Measurements from ENCODE around the gene ZNF132. TPM values are rescaled to one million over a fixed set of nuclear protein-coding genes. Genes with fewer than 3 reads are reported as not detected.
"Not testable (repeated sequence)": the region's sequence is repeated elsewhere in the genome, so short reads cannot be mapped to it uniquely, and the experiment has no call there.

The ZNF132 gene
- total RNA-seq, 1 experiment from 2014 or later: not detected

DNA sequence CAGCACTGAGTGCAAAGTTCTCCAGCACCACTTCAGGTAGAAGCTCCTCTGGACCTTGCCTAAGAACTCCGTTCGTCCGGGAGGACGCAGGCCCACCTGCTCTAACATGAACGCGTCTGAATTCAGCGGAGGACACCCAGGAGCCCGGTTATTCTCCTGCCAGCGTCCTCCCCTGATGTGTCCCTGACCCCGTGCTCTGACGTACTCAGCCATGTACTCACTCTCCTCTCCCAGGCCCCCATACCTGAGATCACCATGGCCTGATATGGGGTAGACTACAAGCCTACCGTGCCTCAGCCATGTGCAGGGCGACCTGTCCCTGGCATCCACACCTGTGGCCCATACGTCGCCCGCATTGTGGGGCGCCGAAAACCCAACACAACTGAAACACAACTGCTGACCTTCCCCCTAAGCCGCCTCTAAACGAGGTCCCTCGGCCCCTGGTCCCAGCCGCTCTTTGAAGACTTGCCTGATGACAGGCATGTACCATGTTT is 32.2 kb downstream of the ZNF132 start:
- Histone ChIP-seq H2AFZ (ENCODE audit: low read length) (no peak overlapping the region), H3K4me3 (ENCODE audit: low read length) (peak overlapping the region; percentile 94)
- DNase-seq: no peak

GRCh38 chr19:58406818-58407657 is 32.9 kb downstream of the ZNF132 start:
- DNase-seq: peak; percentile 76
- no peaks in the 10 kb centered on the region for H3K9me2 ChIP-seq (replicated peaks; ENCODE audit: insufficient read depth, low read length)
- H3K9me3 ChIP-seq (ENCODE audit: low read length): no peaks in the 10 kb centered on the region
- H3K4me2 ChIP-seq (ENCODE audit: low read depth, low read length, poor library complexity, severe bottlenecking): peak overlapping the region; percentile 74
- H3K27me3 ChIP-seq (ENCODE audit: low read length): no peaks in the 10 kb centered on the region
- H4K20me1 ChIP-seq (ENCODE audit: insufficient read depth, low read depth, low read length): no peaks in the 10 kb centered on the region
- H3K4me3 ChIP-seq (ENCODE audit: low read length): peak overlapping the region; percentile 94
- peaks cover 54% of the 10 kb centered on the region for H3K79me2 ChIP-seq (ENCODE audit: low read length)
- H2AFZ ChIP-seq (ENCODE audit: low read length): no peak overlapping the region
- H3K9ac ChIP-seq (ENCODE audit: low read length): peak overlapping the region; percentile 78
- peak overlapping the region; percentile 60; the same call in 1 of the 2 replicates for H3K27ac ChIP-seq (ENCODE audit: low read length)
- H3K36me3 ChIP-seq (ENCODE audit: insufficient read depth, low read length): 0 out of 2 replicates have a peak, but pooled peaks cover 3% of the 10 kb centered on the region
- H3K4me1 ChIP-seq (ENCODE audit: low read length): peaks cover 34% of the 10 kb centered on the region

More for the DNA sequence above, 32.2 kb downstream of the ZNF132 start:
- H3K9me2 ChIP-seq (replicated peaks; ENCODE audit: insufficient read depth, low read length): no peaks in the 10 kb centered on the region
- peaks cover 7% of the 10 kb centered on the region for H3K36me3 ChIP-seq (ENCODE audit: insufficient read depth, low read length)
- no peaks in the 10 kb centered on the region for H3K27me3 ChIP-seq (ENCODE audit: low read length)
- peaks cover 27% of the 10 kb centered on the region for H3K4me1 ChIP-seq (ENCODE audit: low read length)
- peak overlapping the region; percentile 74 for H3K4me2 ChIP-seq (ENCODE audit: low read depth, low read length, poor library complexity, severe bottlenecking)
- peak overlapping the region; percentile 78 for H3K9ac ChIP-seq (ENCODE audit: low read length)
- peak overlapping the region; percentile 60 for H3K27ac ChIP-seq (ENCODE audit: low read length)
- H4K20me1 ChIP-seq (ENCODE audit: insufficient read depth, low read depth, low read length): no peaks in the 10 kb centered on the region
- no peaks in the 10 kb centered on the region for H3K9me3 ChIP-seq (ENCODE audit: low read length)
- peaks cover 52% of the 10 kb centered on the region for H3K79me2 ChIP-seq (ENCODE audit: low read length)

- not testable (repeated sequence) for DNase-seq; H2AFZ ChIP-seq (ENCODE audit: low read length); H3K4me2 ChIP-seq (ENCODE audit: low read depth, low read length, poor library complexity, severe bottlenecking); H3K27me3 ChIP-seq (ENCODE audit: low read length); H3K9me3 ChIP-seq (ENCODE audit: low read length); H4K20me1 ChIP-seq (ENCODE audit: insufficient read depth, low read depth, low read length); H3K27ac ChIP-seq (ENCODE audit: low read length); H3K4me3 ChIP-seq (ENCODE audit: low read length); H3K36me3 ChIP-seq (ENCODE audit: insufficient read depth, low read length); H3K9ac ChIP-seq (ENCODE audit: low read length); H3K9me2 ChIP-seq (replicated peaks; ENCODE audit: insufficient read depth, low read length)
- Histone ChIP-seq H3K79me2 (ENCODE audit: low read length) (peaks cover 34% of the 10 kb centered on the region), H3K4me1 (ENCODE audit: low read length) (peaks cover 36% of the 10 kb centered on the region)
Observed at GRCh38 chr19:58403920-58404478, 36.0 kb downstream of the ZNF132 start.

- no peaks in the 10 kb centered on the region for H3K27me3 ChIP-seq (ENCODE audit: low read length)
- no peaks in the 10 kb centered on the region for H3K9me2 ChIP-seq (replicated peaks; ENCODE audit: insufficient read depth, low read length)
- H3K4me3 ChIP-seq (ENCODE audit: low read length): peak overlapping the region; percentile 86
- no peaks in the 10 kb centered on the region for H3K36me3 ChIP-seq (ENCODE audit: insufficient read depth, low read length)
- no peaks in the 10 kb centered on the region for H3K9me3 ChIP-seq (ENCODE audit: low read length)
- H3K79me2 ChIP-seq (ENCODE audit: low read length): peaks cover 19% of the 10 kb centered on the region
- H3K4me1 ChIP-seq (ENCODE audit: low read length): peaks cover 27% of the 10 kb centered on the region
- DNase-seq: no peak
- peak overlapping the region; percentile 89 for H3K9ac ChIP-seq (ENCODE audit: low read length)
- no peak overlapping the region for H2AFZ ChIP-seq (ENCODE audit: low read length)
- no peaks in the 10 kb centered on the region for H4K20me1 ChIP-seq (ENCODE audit: insufficient read depth, low read depth, low read length)
- peak overlapping the region; percentile 57; the same call in 1 of the 2 replicates for H3K27ac ChIP-seq (ENCODE audit: low read length)
- H3K4me2 ChIP-seq (ENCODE audit: low read depth, low read length, poor library complexity, severe bottlenecking): peak overlapping the region; percentile 95
Observed at GRCh38 chr19:58401840-58402421, 38.0 kb downstream of the ZNF132 start.

DNA sequence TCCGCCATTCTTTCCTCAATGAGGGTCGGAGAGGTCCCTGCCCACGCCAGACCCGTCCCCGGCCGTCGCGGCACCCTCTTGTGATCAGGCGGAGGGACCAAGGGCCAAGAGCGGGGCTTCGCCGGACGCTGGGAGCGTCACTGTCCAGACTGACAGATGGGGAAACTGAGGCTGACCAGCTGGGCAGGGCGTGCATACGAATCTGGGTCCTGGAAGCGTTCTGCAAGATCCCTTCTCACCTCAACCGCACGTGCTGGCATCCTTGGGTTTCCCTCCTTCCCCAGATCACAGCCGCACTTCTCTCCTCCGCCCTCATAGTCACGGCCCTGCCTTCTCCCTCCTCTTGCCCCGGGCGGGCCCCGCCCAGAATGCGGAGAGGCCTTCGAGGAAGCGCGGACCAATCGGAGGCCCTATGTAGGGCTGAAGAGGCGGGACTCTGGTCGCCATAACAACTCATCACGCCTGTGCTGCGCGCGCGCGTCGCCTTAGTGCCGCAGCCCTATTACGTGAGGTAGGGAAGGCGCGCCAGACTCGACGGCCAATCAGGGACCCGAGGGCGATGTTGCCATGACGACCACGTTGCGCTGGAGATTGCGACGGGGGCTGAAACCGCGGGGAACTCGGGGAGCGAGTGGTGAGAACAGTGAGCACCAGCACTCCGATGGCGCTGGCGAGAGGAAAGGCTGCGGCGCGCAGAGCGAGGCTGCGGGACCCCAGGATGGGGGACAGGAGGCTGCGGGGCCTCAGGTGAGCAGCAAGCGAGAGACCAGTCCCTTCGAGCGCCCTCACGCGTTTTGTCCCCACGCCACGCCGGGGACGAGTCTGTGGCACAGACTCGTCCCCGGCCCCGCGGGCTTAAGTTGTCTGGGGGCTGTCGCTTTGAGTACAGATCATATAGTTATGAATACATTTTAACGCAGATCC is 38.8 kb downstream of the ZNF132 start:
- no peaks in the 10 kb centered on the region for H3K36me3 ChIP-seq (ENCODE audit: insufficient read depth, low read length)
- no peaks in the 10 kb centered on the region for H3K9me2 ChIP-seq (replicated peaks; ENCODE audit: insufficient read depth, low read length)
- peak overlapping the region; percentile 89 for H3K9ac ChIP-seq (ENCODE audit: low read length)
- peaks cover 19% of the 10 kb centered on the region for H3K79me2 ChIP-seq (ENCODE audit: low read length)
- no peak overlapping the region for H2AFZ ChIP-seq (ENCODE audit: low read length)
- no peaks in the 10 kb centered on the region for H3K27me3 ChIP-seq (ENCODE audit: low read length)
- H3K9me3 ChIP-seq (ENCODE audit: low read length): no peaks in the 10 kb centered on the region
- no peaks in the 10 kb centered on the region for H4K20me1 ChIP-seq (ENCODE audit: insufficient read depth, low read depth, low read length)
- peak; percentile 100 for DNase-seq
- peak overlapping the region; percentile 86 for H3K4me3 ChIP-seq (ENCODE audit: low read length)
- peak overlapping the region; percentile 95 for H3K4me2 ChIP-seq (ENCODE audit: low read depth, low read length, poor library complexity, severe bottlenecking)
- peak overlapping the region; percentile 57 for H3K27ac ChIP-seq (ENCODE audit: low read length)
- peaks cover 23% of the 10 kb centered on the region for H3K4me1 ChIP-seq (ENCODE audit: low read length)

- Histone ChIP-seq H3K4me3 (ENCODE audit: low read length) (peak overlapping the region; percentile 66), H3K9ac (ENCODE audit: low read length) (peak overlapping the region; percentile 70), H3K36me3 (ENCODE audit: insufficient read depth, low read length) (no peaks in the 10 kb centered on the region; the same call in 1 of the 2 replicates), H4K20me1 (ENCODE audit: insufficient read depth, low read depth, low read length) (no peaks in the 10 kb centered on the region), H3K79me2 (ENCODE audit: low read length) (peaks cover 19% of the 10 kb centered on the region), H3K4me1 (ENCODE audit: low read length) (peaks cover 23% of the 10 kb centered on the region), H3K9me3 (ENCODE audit: low read length) (no peaks in the 10 kb centered on the region), H3K4me2 (ENCODE audit: low read depth, low read length, poor library complexity, severe bottlenecking) (peak overlapping the region; percentile 80), H2AFZ (ENCODE audit: low read length) (no peak overlapping the region), H3K27ac (ENCODE audit: low read length) (no peak overlapping the region), H3K9me2 (replicated peaks; ENCODE audit: insufficient read depth, low read length) (no peaks in the 10 kb centered on the region), H3K27me3 (ENCODE audit: low read length) (no peaks in the 10 kb centered on the region)
- DNase-seq: no peak
Observed at GRCh38 chr19:58400316-58400915, 39.5 kb downstream of the ZNF132 start.

DNA sequence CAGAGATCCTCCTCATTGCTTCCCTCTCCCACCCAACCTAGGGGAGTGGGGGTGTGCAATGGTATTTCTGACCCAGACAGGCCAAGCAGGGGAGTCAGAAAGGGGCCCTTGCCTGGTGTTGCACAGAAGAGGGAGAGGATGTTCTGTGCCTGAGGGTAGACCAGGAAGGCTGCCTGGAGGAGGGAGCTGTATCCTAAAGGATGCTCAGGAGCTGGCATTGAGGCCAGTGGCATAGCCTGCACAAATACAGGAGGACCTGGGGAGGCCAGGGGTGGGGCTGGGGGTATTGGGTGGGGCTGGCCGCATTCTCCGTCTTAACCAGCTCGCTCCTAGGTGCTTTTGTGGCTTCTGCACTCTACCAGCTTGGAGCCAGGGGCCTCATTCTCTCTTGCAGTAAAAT is 40.0 kb downstream of the ZNF132 start:
- no peak overlapping the region for H3K4me3 ChIP-seq (ENCODE audit: low read length)
- H4K20me1 ChIP-seq (ENCODE audit: insufficient read depth, low read depth, low read length): 0 out of 2 replicates have a peak, but pooled peaks cover 4% of the 10 kb centered on the region
- no peak for DNase-seq
- peaks cover 4% of the 10 kb centered on the region; the same call in 1 of the 2 replicates for H3K36me3 ChIP-seq (ENCODE audit: insufficient read depth, low read length)
- H3K79me2 ChIP-seq (ENCODE audit: low read length): peaks cover 19% of the 10 kb centered on the region
- peaks cover 23% of the 10 kb centered on the region for H3K4me1 ChIP-seq (ENCODE audit: low read length)
- H3K9me2 ChIP-seq (replicated peaks; ENCODE audit: insufficient read depth, low read length): no peaks in the 10 kb centered on the region
- H3K27me3 ChIP-seq (ENCODE audit: low read length): no peaks in the 10 kb centered on the region
- no peak overlapping the region for H3K27ac ChIP-seq (ENCODE audit: low read length)
- H3K9me3 ChIP-seq (ENCODE audit: low read length): no peaks in the 10 kb centered on the region
- peak overlapping the region; percentile 70 for H3K9ac ChIP-seq (ENCODE audit: low read length)
- no peak overlapping the region for H2AFZ ChIP-seq (ENCODE audit: low read length)
- H3K4me2 ChIP-seq (ENCODE audit: low read depth, low read length, poor library complexity, severe bottlenecking): no peak overlapping the region
